ENCODE data around the gene HSD17B1.

Gene HSD17B1

DNA sequence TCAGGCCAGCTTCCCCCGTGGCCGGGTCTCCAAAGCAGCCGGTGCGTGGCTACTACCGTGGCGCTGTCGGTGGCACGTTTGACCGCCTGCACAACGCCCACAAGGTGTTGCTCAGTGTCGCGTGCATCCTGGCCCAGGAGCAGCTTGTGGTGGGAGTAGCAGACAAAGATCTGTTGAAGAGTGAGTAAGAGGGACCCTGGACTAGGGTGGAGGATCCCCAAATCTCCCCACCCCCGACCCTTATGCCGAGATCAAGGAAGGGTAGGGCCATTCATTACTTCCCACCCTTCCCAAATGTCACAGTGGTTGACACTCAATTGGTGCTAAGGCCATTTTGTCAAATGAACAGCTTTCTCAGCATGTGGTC lies 10.4 kb downstream of the HSD17B1 start:
- TF ChIP-seq, protein P1, sequence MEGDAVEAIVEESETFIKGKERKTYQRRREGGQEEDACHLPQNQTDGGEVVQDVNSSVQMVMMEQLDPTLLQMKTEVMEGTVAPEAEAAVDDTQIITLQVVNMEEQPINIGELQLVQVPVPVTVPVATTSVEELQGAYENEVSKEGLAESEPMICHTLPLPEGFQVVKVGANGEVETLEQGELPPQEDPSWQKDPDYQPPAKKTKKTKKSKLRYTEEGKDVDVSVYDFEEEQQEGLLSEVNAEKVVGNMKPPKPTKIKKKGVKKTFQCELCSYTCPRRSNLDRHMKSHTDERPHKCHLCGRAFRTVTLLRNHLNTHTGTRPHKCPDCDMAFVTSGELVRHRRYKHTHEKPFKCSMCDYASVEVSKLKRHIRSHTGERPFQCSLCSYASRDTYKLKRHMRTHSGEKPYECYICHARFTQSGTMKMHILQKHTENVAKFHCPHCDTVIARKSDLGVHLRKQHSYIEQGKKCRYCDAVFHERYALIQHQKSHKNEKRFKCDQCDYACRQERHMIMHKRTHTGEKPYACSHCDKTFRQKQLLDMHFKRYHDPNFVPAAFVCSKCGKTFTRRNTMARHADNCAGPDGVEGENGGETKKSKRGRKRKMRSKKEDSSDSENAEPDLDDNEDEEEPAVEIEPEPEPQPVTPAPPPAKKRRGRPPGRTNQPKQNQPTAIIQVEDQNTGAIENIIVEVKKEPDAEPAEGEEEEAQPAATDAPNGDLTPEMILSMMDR (IDR thresholded peaks at IDR 0.05; ENCODE audit: control extremely low read depth, extremely low read depth, low read depth, missing control alignments), result no peak
- ChIA-PET CTCF (interaction anchor here (1.0 to 4.2 kb wide), 3 partner anchors 15 to 55 kb away, joined by 3 to 20 read pairs (median 3); no protein-coding TSS in a partner anchor), POLR2A (no interaction called here)
- DNase-seq (ENCODE audit: extremely low spot score), result no peak

DNA sequence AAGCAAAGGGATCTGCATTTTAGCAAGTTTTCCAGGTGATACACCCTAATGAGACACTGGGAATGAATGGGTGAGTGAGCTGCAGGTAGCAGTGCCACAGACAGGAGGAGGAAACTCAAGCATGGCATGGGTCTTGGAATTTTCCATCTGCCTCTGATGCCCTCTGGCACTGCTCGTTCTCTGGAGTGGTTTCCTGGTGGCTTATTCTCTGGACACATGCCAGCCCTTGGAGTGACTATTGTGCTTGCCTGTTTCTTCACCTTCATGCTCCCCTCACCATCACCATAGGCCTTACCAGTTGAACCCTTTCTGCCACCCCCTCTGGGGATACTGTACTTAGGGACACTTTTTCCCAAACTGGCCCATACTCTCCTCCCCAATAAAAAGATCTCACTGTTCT lies 10.8 kb downstream of the HSD17B1 start:
- DNase-seq (ENCODE audit: extremely low spot score), result no peak

DNA sequence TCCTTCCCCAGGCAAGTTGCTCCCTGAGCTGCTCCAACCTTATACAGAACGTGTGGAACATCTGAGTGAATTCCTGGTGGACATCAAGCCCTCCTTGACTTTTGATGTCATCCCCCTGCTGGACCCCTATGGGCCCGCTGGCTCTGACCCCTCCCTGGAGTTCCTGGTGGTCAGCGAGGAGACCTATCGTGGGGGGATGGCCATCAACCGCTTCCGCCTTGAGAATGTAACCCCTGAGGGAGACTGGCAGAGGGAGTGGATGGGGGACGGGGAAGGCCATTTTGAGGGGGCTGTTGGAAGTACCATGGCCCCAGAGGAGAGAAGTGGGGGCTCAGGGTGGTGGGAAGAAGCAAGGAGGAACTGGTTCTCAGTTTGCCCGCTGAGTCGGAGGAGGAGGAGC lies 11.2 kb downstream of the HSD17B1 start:
- POLR2A ChIA-PET, result no interaction called here
- TF ChIP-seq, protein P1 (IDR thresholded peaks at IDR 0.05; ENCODE audit: control extremely low read depth, extremely low read depth, low read depth, missing control alignments), result no peak

More for the DNA sequence above, 10.8 kb downstream of the HSD17B1 start:
- ChIA-PET CTCF (interaction anchor here (1.0 to 4.2 kb wide), 4 partner anchors 15 to 110 kb away, joined by 3 to 20 read pairs (median 4); no protein-coding TSS in a partner anchor), POLR2A (no interaction called here)
- TF ChIP-seq, protein P1 (IDR thresholded peaks at IDR 0.05; ENCODE audit: control extremely low read depth, extremely low read depth, low read depth, missing control alignments), result no peak

DNA sequence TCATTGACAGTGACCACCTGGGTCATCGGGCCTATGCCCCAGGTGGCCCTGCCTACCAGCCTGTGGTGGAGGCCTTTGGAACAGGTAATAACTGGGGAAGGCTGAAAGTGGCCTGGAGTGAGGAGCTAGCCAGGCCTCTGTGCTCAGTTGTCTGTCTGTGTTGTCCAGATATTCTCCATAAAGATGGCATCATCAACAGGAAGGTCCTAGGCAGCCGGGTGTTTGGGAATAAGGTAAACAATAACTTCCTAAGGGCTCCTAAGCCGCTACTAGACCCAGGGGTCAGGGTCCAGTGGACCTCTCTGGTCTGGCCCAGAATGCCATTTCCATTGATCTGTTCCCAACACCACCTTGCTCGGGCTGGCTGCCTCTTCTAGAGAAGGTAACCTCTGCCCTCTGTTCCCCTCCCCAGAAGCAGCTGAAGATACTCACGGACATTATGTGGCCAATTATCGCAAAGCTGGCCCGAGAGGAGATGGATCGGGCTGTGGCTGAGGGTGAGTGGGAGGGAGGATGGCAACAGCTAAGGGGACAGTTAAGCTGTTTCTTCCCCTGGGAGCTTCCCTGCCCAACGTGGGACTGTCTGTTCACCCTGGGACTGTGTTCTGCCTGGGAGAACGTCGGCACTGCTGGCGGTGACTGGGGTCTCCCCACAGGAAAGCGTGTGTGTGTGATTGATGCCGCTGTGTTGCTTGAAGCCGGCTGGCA lies 12.2 kb downstream of the HSD17B1 start:
- CTCF ChIA-PET, result interaction anchor here (0.9 to 5.5 kb wide), 7 partner anchors 14 to 259 kb away, joined by 3 to 49 read pairs (median 4); partner anchors contain the start of genes BECN1 and PSMC3IP
- POLR2A ChIA-PET, result interaction anchor here (0.6 to 1.0 kb wide), 2 partner anchors 443 to 803 kb away, joined by 3 to 4 read pairs; no protein-coding TSS in a partner anchor
- no peak for DNase-seq (ENCODE audit: extremely low spot score)
- TF ChIP-seq, protein P1 (IDR thresholded peaks at IDR 0.05; ENCODE audit: control extremely low read depth, extremely low read depth, low read depth, missing control alignments), result no peak

More for the DNA sequence above, 11.2 kb downstream of the HSD17B1 start:
- CTCF ChIA-PET, result interaction anchor here (1.0 to 4.2 kb wide), 5 partner anchors 15 to 260 kb away, joined by 3 to 20 read pairs (median 4); partner anchors contain the start of gene BECN1
- DNase-seq (ENCODE audit: extremely low spot score), result no peak

DNA sequence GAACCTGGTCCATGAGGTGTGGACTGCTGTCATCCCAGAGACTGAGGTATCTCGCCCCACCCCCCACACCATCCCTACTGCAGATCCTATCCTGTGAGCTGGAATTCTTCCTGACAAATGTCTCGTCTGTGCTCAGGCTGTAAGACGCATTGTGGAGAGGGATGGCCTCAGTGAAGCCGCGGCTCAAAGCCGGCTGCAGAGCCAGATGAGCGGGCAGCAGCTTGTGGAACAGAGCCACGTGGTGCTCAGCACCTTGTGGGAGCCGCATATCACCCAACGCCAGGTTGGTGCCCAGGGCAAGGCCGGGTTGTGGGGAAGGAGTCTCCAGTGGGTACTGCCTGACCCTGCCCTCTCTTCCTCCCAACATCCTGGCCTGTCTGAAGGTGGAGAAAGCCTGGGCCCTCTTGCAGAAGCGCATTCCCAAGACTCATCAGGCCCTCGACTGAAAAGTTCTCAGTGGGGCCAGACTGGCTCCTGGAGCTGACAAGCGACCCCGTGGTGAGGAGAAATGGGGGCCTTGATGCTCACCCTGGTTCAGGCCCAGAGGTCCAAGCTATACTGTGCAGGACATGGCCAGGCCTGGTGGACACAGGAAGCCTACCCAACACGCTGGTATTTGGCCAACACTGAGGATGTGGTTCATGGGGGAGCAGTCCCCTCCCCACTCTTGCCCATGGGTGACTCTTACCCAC lies 12.9 kb downstream of the HSD17B1 start:
- TF ChIP-seq, protein P1 (IDR thresholded peaks at IDR 0.05; ENCODE audit: control extremely low read depth, extremely low read depth, low read depth, missing control alignments), result no peak
- ChIA-PET POLR2A (interaction anchor here (1.0 kb wide), 1 partner anchor 803 kb away, joined by 3 read pairs; no protein-coding TSS in a partner anchor), CTCF (interaction anchor here (0.9 to 5.5 kb wide), 4 partner anchors 13 to 198 kb away, joined by 4 to 49 read pairs (median 4); partner anchors contain the start of gene PSMC3IP)
- no peak for DNase-seq (ENCODE audit: extremely low spot score)

DNA sequence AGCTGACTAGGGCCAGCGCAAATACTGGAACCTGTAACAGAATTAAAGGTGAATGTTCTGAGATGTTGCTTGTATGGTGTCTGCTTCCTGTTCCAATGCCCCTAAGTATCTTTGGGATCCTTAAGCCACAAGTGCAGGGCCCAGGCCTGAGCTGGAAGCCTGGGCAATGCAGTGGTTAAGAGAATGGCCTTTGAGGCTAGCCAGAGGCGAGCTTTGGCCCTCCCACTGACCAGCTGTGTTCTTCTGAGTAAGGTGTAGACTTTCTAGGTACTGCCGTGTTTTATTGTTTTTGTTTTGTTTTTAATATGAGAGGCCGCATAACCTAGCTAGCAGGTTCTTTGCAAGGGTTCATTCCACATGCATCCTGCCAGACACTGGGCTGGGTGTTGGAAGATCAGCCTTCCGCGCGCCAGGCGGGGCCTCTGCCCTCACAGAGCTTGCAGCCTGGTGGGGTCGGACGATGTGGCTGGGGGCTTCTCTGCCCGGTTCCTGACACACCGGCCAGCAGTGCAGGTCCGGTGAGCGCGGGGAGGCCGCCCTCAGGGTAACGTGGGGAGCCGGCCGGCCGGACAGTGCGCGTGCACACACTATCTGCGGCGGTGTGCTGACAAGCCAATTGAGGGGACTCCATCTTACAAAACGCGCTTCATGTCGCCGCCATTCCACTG lies 13.6 kb downstream of the HSD17B1 start:
- POLR2A ChIA-PET, result no interaction called here
- TF ChIP-seq, protein P1 (IDR thresholded peaks at IDR 0.05; ENCODE audit: control extremely low read depth, extremely low read depth, low read depth, missing control alignments), result no peak

More for the DNA sequence above, 13.6 kb downstream of the HSD17B1 start:
- CTCF ChIA-PET, result interaction anchor here (1.0 to 5.5 kb wide), 2 partner anchors 12 to 106 kb away, joined by 4 to 49 read pairs; partner anchors contain the start of gene PSMC3IP
- no peak for DNase-seq (ENCODE audit: extremely low spot score)

Measured in GM10248 (cell line).